Vagina (tissue), 2 donors: Measurements from ENCODE around the gene RASGRP2. TPM values are rescaled to one million over a fixed set of nuclear protein-coding genes. Genes with fewer than 3 reads are reported as not detected.
A peak's percentile ranks its signal among the peaks of the same experiment; 100 is the strongest.

Source experiments
- DNase-seq, 2 donors: peaks; one replicate each; pipeline ENCODE4 v3.0.0-alpha.2; 2017; ENCODE audit errors: extremely low spot score in 2 of 2
- H3K27ac ChIP-seq: fragments of 200-600 bp; sonication (generic); one replicate; pipeline ENCODE4 v1.5.1; 2019
- H3K27me3 ChIP-seq: fragments of 200-600 bp; sonication (generic); one replicate; pipeline ENCODE4 v1.5.1; 2019
- H3K36me3 ChIP-seq, 2 donors: fragments of 200-600 bp; sonication (generic); one replicate each; pipeline ENCODE4 v1.5.1; 2017 to 2019
- H3K4me1 ChIP-seq: fragments of 200-600 bp; sonication (generic); one replicate; pipeline ENCODE4 v1.5.1; 2019
- H3K4me3 ChIP-seq, 2 donors: fragments of 200-600 bp; sonication (generic); 1 replicate in 1 of 2; 2 replicates in 1 of 2; pipeline ENCODE4 v1.5.1; 2016 to 2019
- H3K9me3 ChIP-seq: fragments of 200-600 bp; sonication (generic); one replicate; pipeline ENCODE4 v1.5.1; 2019
- CTCF ChIP-seq, 3 experiments: fragments of 450-650 bp in 2 of 3; fragments of 200-600 bp in 1 of 3; sonication (generic) in 1 of 3; IDR thresholded peaks; one replicate each; pipeline ENCODE4 v1.5.1; 2017 to 2019; ENCODE audit warnings: antibody characterized with exemption in 3 of 3, mild to moderate bottlenecking in 2 of 3, moderate library complexity in 2 of 3
- POLR2A ChIP-seq, 2 donors: fragments of 450-650 bp; IDR thresholded peaks; one replicate each; pipeline ENCODE4 v1.6.1; 2017; ENCODE audit warnings: antibody characterized with exemption in 2 of 2, mild to moderate bottlenecking in 2 of 2, moderate library complexity in 2 of 2
- POLR2AphosphoS5 ChIP-seq, 2 donors: sonication (generic); formaldehyde crosslinking; IDR thresholded peaks; one replicate each; pipeline ENCODE4 v1.9.0; 2017; ENCODE audit warnings: antibody characterized with exemption in 2 of 2, mild to moderate bottlenecking in 2 of 2, low read depth in 1 of 2; ENCODE audit not compliant: insufficient read depth in 1 of 2
- intact Hi-C: fragments of 100-400 bp; cut with DNase I; formaldehyde crosslinking; loops from one replicate; pipeline ENCODE4 v1.15.1; 2023
- total RNA-seq: library from RNA; depleted of rRNA; stranded (reverse); fragments of >200 nt; gene quantifications from one replicate; pipeline ENCODE4 v1.2.3, GENCODE V29; 2016

The RASGRP2 gene
- total RNA-seq, result 27.5 TPM

GRCh38 chr11:64743591-64744543, at the start of gene RASGRP2:
TSS of gene RASGRP2 (minus strand) at chr11:64744142. CDS start at chr11:64742866, 1,276 bp downstream.
- no peaks in the 10 kb centered on the region for H3K36me3 ChIP-seq
- intact Hi-C loops, result loop anchor here (5.0 kb wide), 1 partner anchor 33 kb away; the partner anchor contains the start of gene SF1
- peak within 1 kb of the TSS; percentile 59 to 61 for H3K4me3 ChIP-seq
- no peaks in the 10 kb centered on the region for H3K9me3 ChIP-seq
- DNase-seq, result no peak
- peaks cover 50% of the 10 kb centered on the region for H3K4me1 ChIP-seq
- H3K27ac ChIP-seq, result peak within 1 kb of the TSS; percentile 87
- TF ChIP-seq POLR2AphosphoS5 (IDR thresholded peaks at IDR 0.05; ENCODE audit: insufficient read depth in 1 of 2, low read depth in 1 of 2), result peak in 1 of 2 donors; percentile 34
- no peak for TF ChIP-seq POLR2A (IDR thresholded peaks at IDR 0.05)
- TF ChIP-seq CTCF (IDR thresholded peaks at IDR 0.05), result peak; percentile 6 to 51 (median 27)
- H3K27me3 ChIP-seq, result peaks cover 7% of the 10 kb centered on the region

- intact Hi-C loops, result no loop called here
- Histone ChIP-seq H3K27ac (no peak overlapping the region), H3K27me3 (no peaks in the 10 kb centered on the region), H3K4me3 (no peak overlapping the region), H3K4me1 (no peaks in the 10 kb centered on the region), H3K9me3 (no peaks in the 10 kb centered on the region), H3K36me3 (peaks cover 0 to 18% of the 10 kb centered on the region in 2 donors)
- TF ChIP-seq POLR2AphosphoS5 (IDR thresholded peaks at IDR 0.05; ENCODE audit: insufficient read depth in 1 of 2, low read depth in 1 of 2) (no peak), CTCF (IDR thresholded peaks at IDR 0.05) (no peak), POLR2A (IDR thresholded peaks at IDR 0.05) (no peak)
- no peak for DNase-seq
Measured at GRCh38 chr11:64792482-64792881, 48.5 kb upstream of the RASGRP2 start.

GRCh38 chr11:64791781-64792291, 47.9 kb upstream of the RASGRP2 start:
- H3K27me3 ChIP-seq, result no peaks in the 10 kb centered on the region
- intact Hi-C loops, result no loop called here
- no peak for TF ChIP-seq CTCF (IDR thresholded peaks at IDR 0.05)
- no peak for TF ChIP-seq POLR2A (IDR thresholded peaks at IDR 0.05)
- TF ChIP-seq POLR2AphosphoS5 (IDR thresholded peaks at IDR 0.05; ENCODE audit: insufficient read depth in 1 of 2, low read depth in 1 of 2), result no peak
- H3K9me3 ChIP-seq, result no peaks in the 10 kb centered on the region
- peaks cover 0 to 18% of the 10 kb centered on the region in 2 donors for H3K36me3 ChIP-seq
- DNase-seq, result no peak
- no peaks in the 10 kb centered on the region for H3K4me1 ChIP-seq
- no peak overlapping the region for H3K27ac ChIP-seq
- no peak overlapping the region for H3K4me3 ChIP-seq

GRCh38 chr11:64790205-64791095, 46.5 kb upstream of the RASGRP2 start:
- H3K36me3 ChIP-seq, result peaks cover 0 to 18% of the 10 kb centered on the region in 2 donors
- TF ChIP-seq CTCF (IDR thresholded peaks at IDR 0.05) (no peak), POLR2A (IDR thresholded peaks at IDR 0.05) (no peak), POLR2AphosphoS5 (IDR thresholded peaks at IDR 0.05; ENCODE audit: insufficient read depth in 1 of 2, low read depth in 1 of 2) (no peak)
- no peak overlapping the region for H3K4me3 ChIP-seq
- H3K9me3 ChIP-seq, result no peaks in the 10 kb centered on the region
- H3K27ac ChIP-seq, result no peak overlapping the region
- DNase-seq, result no peak
- no peaks in the 10 kb centered on the region for H3K4me1 ChIP-seq
- no peaks in the 10 kb centered on the region for H3K27me3 ChIP-seq
- intact Hi-C loops, result no loop called here
